Natural killer cell (primary cell): Measurements from ENCODE around the gene MRPL20. TPM values are rescaled to one million over a fixed set of nuclear protein-coding genes. Genes with fewer than 3 reads are reported as not detected.
"Not testable (repeated sequence)": the region's sequence is repeated elsewhere in the genome, so short reads cannot be mapped to it uniquely, and the experiment has no call there.

Experiments used
- ATAC-seq, 3 donors: fragments of 150-1000 bp in 2 of 3; fragments of 200-7000 bp in 1 of 3; cut with Tn5 transposase; 1 replicate in 1 of 3; 2 replicates in 2 of 3; pipeline ENCODE4 v1.10.0; 2021; ENCODE audit warnings: mild to moderate bottlenecking in 2 of 3, moderate library complexity in 2 of 3
- DNase-seq, 2 donors: peaks; one replicate each; pipeline versions ENCODE4 v3.0.0 to v3.0.0-alpha.2; 2013 to 2021; ENCODE audit warnings: mixed read lengths in 1 of 2
- H3K27ac ChIP-seq: one replicate; pipeline ENCODE4 v1.5.1; 2013; ENCODE audit warnings: mild to moderate bottlenecking, low read length
- H3K27me3 ChIP-seq: one replicate; pipeline ENCODE4 v1.6.1; 2013; ENCODE audit warnings: low read length; ENCODE audit not compliant: control insufficient read depth, insufficient read depth
- H3K36me3 ChIP-seq: one replicate; pipeline ENCODE4 v1.6.1; 2013; ENCODE audit warnings: low read length; ENCODE audit not compliant: control insufficient read depth, insufficient read depth
- H3K4me1 ChIP-seq: one replicate; pipeline ENCODE4 v1.6.1; 2013; ENCODE audit warnings: low read length; ENCODE audit not compliant: control insufficient read depth, insufficient read depth
- H3K4me3 ChIP-seq: one replicate; pipeline ENCODE4 v1.5.1; 2013; ENCODE audit warnings: low read length
- H3K9me3 ChIP-seq: one replicate; pipeline ENCODE4 v1.6.1; 2013; ENCODE audit warnings: low read length; ENCODE audit not compliant: control insufficient read depth, insufficient read depth
- H3K27ac Mint-ChIP-seq, 2 donors: one replicate each; pipeline ENCODE4 v1.8.0; 2022; ENCODE audit warnings: mild to moderate bottlenecking in 2 of 2, mixed read lengths in 2 of 2, moderate library complexity in 1 of 2
- H3K27me3 Mint-ChIP-seq, 2 donors: one replicate each; pipeline ENCODE4 v1.8.0; 2022; ENCODE audit warnings: low read depth in 2 of 2, mixed read lengths in 2 of 2
- H3K36me3 Mint-ChIP-seq: one replicate; pipeline ENCODE4 v1.8.0; 2022; ENCODE audit warnings: mixed read lengths
- H3K4me1 Mint-ChIP-seq, 2 donors: one replicate each; pipeline ENCODE4 v1.8.0; 2022; ENCODE audit warnings: mixed read lengths in 2 of 2
- H3K4me3 Mint-ChIP-seq: one replicate; pipeline ENCODE4 v1.8.0; 2022; ENCODE audit warnings: mild to moderate bottlenecking, moderate library complexity, mixed read lengths
- H3K9me3 Mint-ChIP-seq, 2 donors: one replicate each; pipeline ENCODE4 v1.8.0; 2022; ENCODE audit warnings: mixed read lengths in 2 of 2
- WGBS: methylation state at CpG from one replicate; pipeline ENCODE4 v1.1.7; 2013; ENCODE audit warnings: missing lambda C conversion rate; ENCODE audit not compliant: insufficient coverage; 5-methylcytosine and 5-hydroxymethylcytosine counted together
- intact Hi-C: fragments of 100-400 bp; cut with micrococcal nuclease; formaldehyde crosslinking; loops from one replicate; pipeline ENCODE4 v1.14.2; 2022
- total RNA-seq, 4 donors: library from RNA; stranded (reverse); fragments of 120-200 nt in 1 of 4; gene quantifications; one replicate each; pipeline versions ENCODE4 v1.2.3 to v1.2.4, GENCODE V29; 2013 to 2022
- TF ChIP-seq, protein P1 (sequence below): fragments of 200-600 bp; IDR thresholded peaks from one replicate; pipeline ENCODE4 v1.8.0; 2022; ENCODE audit warnings: antibody characterized with exemption

Gene MRPL20
- total RNA-seq, 3 donors from 2014 or later (not counting 1 experiment from before 2014, with no cell fraction given), result 90.9 to 111 (median 92.7) TPM

DNA sequence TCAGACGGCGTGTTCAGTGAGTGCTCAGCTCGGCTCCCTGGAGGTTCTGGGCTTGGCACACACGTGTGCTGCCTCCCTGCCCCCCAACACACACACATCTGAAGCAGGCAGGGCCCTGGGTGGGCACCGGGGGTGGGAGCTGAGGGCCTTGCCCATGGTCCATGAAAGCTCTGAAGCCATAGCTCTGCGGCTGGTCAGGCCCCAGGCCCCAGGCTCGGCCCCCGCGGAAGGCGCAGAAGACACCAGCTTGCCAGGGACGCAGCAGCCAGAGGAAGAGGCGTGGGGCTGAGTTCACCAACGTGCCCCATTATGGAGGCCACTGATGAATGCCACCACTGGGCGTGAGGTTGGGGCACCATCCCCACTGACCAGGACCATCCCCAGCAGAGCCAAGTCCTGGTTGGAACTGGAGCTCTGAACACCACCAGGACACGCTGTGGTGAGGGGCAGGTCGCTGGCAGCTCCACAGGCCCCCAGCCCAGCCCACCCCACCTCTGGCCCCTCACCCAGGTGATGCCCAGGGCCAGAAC is 36.3 kb downstream of the MRPL20 start:
- H3K36me3 Mint-ChIP-seq, result no peaks in the 10 kb centered on the region
- H3K4me1 Mint-ChIP-seq, result peaks cover 10 to 27% of the 10 kb centered on the region in 2 donors
- WGBS, result 72% methylated on average over 16 of the region's 16 CpGs
- no peaks in the 10 kb centered on the region for H3K27me3 ChIP-seq
- H3K27ac Mint-ChIP-seq, result peak overlapping the region in 1 of 2 donors; percentile 79
- DNase-seq, result peak in 1 of 2 donors; percentile 43
- peak overlapping the region; percentile 32 for H3K4me3 Mint-ChIP-seq
- TF ChIP-seq, protein P1, sequence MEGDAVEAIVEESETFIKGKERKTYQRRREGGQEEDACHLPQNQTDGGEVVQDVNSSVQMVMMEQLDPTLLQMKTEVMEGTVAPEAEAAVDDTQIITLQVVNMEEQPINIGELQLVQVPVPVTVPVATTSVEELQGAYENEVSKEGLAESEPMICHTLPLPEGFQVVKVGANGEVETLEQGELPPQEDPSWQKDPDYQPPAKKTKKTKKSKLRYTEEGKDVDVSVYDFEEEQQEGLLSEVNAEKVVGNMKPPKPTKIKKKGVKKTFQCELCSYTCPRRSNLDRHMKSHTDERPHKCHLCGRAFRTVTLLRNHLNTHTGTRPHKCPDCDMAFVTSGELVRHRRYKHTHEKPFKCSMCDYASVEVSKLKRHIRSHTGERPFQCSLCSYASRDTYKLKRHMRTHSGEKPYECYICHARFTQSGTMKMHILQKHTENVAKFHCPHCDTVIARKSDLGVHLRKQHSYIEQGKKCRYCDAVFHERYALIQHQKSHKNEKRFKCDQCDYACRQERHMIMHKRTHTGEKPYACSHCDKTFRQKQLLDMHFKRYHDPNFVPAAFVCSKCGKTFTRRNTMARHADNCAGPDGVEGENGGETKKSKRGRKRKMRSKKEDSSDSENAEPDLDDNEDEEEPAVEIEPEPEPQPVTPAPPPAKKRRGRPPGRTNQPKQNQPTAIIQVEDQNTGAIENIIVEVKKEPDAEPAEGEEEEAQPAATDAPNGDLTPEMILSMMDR, result no peak
- H3K4me1 ChIP-seq, result peaks cover 46% of the 10 kb centered on the region
- H3K27ac ChIP-seq, result no peak overlapping the region
- peaks cover 9% of the 10 kb centered on the region for H3K36me3 ChIP-seq
- intact Hi-C loops, result no loop called here
- ATAC-seq, result no peak
- no peaks in the 10 kb centered on the region for H3K9me3 Mint-ChIP-seq
- H3K9me3 ChIP-seq, result no peaks in the 10 kb centered on the region
- H3K4me3 ChIP-seq, result no peak overlapping the region
- no peaks in the 10 kb centered on the region for H3K27me3 Mint-ChIP-seq

- H3K27me3 Mint-ChIP-seq, H3K27ac Mint-ChIP-seq: not testable (repeated sequence)
These were observed 37.0 kb downstream of the MRPL20 start for GRCh38 chr1:1370094-1370493.

DNA sequence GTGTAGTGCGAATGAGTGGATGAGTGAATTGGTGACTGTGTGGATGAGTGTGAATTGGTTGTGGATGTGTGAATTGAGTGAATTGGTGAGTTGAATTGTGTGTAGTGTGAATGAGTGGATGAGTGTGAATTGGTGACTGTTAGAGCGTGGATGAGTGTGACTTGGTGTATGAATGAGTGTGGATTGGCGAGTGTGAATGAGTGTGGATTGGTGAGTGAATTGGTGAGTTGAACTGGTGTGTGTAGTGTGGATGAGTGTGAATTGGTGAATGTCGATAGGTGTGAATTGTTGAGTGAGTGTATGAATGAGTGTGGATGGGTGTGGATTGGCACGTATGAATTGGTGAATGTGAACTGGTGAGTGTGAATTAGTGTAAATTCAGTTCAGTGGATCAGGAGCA is 39.8 kb downstream of the MRPL20 start:
- WGBS, result 93% methylated on average over 5 of the region's 5 CpGs
- Mint-ChIP-seq H3K36me3 (no peaks in the 10 kb centered on the region), H3K4me3 (no peak overlapping the region), H3K27ac (no peak overlapping the region), H3K27me3 (no peaks in the 10 kb centered on the region), H3K4me1 (peaks cover 4 to 11% of the 10 kb centered on the region in 2 donors), H3K9me3 (no peaks in the 10 kb centered on the region)
- no peaks in the 10 kb centered on the region for H3K36me3 ChIP-seq
- no peak overlapping the region for H3K4me3 ChIP-seq
- H3K9me3 ChIP-seq, result no peaks in the 10 kb centered on the region
- ATAC-seq (no peak), DNase-seq (no peak)
- H3K27ac ChIP-seq, result no peak overlapping the region
- TF ChIP-seq, protein P1, result no peak
- H3K27me3 ChIP-seq, result no peaks in the 10 kb centered on the region
- intact Hi-C loops, result no loop called here
- H3K4me1 ChIP-seq, result peaks cover 19% of the 10 kb centered on the region

More at GRCh38 chr1:1370094-1370493, 37.0 kb downstream of the MRPL20 start:
- H3K9me3 ChIP-seq, H3K36me3 Mint-ChIP-seq, DNase-seq, intact Hi-C loops, H3K36me3 ChIP-seq, ATAC-seq, H3K4me3 Mint-ChIP-seq, H3K27me3 ChIP-seq, H3K9me3 Mint-ChIP-seq, H3K27ac ChIP-seq, H3K4me3 ChIP-seq: not testable (repeated sequence)
- peaks cover 42% of the 10 kb centered on the region for H3K4me1 ChIP-seq
- H3K4me1 Mint-ChIP-seq, result peaks cover 5 to 23% of the 10 kb centered on the region in 2 donors
- 90% methylated on average over 14 of the region's 14 CpGs for WGBS

DNA sequence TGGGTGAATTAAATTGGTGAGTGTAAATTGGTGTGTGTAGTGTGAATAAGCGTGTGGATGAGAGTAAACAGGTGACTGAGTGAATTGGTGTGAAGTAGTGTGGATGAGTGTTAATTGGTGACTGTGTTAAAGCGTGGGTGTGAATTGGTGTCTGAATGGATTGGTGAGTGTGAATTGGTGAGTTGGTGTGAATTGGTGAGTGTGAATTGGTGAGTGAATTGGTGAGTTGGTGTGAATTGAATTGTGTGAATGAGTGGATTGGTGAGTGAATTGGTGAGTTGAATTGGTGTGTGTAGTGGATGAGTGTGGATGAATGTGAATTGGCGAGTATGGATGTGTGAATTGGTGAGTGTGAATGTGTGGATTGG is 40.4 kb downstream of the MRPL20 start:
- H3K4me3 Mint-ChIP-seq, result no peak overlapping the region
- H3K27ac ChIP-seq, result no peak overlapping the region
- peaks cover 13% of the 10 kb centered on the region for H3K4me1 ChIP-seq
- intact Hi-C loops, result no loop called here
- WGBS, result 83% methylated on average over 2 of the region's 3 CpGs
- H3K9me3 ChIP-seq, result no peaks in the 10 kb centered on the region
- no peaks in the 10 kb centered on the region for H3K27me3 Mint-ChIP-seq
- H3K4me3 ChIP-seq, result no peak overlapping the region
- H3K36me3 ChIP-seq, result no peaks in the 10 kb centered on the region
- ATAC-seq (no peak), DNase-seq (no peak)
- no peaks in the 10 kb centered on the region for H3K27me3 ChIP-seq
- TF ChIP-seq, protein P1, result no peak
- H3K36me3 Mint-ChIP-seq, result no peaks in the 10 kb centered on the region
- H3K27ac Mint-ChIP-seq, result no peak overlapping the region
- peaks cover 0 to 7% of the 10 kb centered on the region in 2 donors for H3K4me1 Mint-ChIP-seq
- H3K9me3 Mint-ChIP-seq, result no peaks in the 10 kb centered on the region
